ENCODE data around the gene TEX29.

TEX29 gene

DNA sequence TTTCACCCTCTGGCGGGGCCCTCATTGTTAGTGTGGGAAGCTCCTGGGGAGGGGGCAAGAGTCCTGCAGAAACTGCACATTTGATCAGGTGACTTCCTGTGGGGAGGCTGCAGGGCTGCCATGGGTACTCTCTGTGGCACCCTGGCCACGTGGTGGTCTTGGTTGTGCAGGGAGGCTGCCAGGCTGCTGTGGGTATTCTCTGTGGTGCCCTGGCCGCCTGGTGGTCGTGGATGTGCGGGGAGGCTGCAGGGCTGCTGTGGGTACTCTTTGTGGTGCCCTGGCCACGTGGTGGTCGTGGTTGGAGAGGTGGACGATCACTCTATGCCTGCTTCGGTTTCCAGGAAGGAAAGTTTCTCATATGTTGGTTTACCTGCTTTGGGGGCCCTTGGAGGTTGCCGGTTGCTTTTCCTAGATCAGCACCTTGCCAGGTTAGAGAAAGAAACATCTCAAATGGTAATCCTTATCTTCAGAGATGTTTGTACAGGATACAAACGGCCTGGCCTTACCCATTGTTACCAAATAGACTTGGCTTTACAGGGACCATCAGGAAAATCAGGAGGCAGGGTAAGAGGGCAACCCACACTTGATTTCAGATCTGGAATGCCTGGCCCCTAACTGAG, 22.9 kb downstream of the TEX29 start:
- no peak for DNase-seq

DNA sequence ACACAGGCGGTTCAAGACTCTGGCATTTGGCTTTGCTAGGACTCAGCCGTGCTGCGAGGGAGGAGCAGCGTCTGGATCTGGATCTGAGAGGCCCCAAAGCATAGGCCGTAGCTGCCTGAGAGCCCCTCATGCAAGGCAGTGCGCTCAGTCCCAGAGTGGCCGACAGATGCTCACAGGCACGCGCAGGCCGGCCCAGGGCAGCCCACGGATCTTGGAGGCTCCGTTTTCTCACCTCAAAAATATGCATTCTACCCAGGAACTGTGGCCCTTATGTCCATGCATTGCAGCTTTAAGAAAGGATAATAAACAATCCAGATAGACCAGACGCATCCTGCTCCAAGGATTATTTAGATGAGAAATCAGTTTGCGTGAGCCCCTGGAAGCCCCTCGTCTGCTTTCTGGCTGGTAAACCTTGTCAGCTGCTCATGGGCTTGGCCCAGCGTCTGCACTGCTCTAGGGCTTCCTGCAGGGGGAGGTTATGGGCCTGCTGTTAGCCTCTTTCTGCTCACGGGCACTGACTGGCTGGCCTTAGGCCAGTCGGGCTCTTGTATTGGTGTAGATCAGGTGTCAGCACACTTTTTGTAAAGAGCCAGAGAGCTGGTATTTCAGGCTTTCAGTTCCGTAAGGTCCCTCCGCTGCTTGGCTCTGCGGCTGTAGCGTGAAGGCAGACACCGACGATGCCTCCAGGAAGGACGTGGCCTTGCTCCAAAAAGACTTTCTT, 24.2 kb downstream of the TEX29 start:
- peak; percentile 60 for DNase-seq

DNA sequence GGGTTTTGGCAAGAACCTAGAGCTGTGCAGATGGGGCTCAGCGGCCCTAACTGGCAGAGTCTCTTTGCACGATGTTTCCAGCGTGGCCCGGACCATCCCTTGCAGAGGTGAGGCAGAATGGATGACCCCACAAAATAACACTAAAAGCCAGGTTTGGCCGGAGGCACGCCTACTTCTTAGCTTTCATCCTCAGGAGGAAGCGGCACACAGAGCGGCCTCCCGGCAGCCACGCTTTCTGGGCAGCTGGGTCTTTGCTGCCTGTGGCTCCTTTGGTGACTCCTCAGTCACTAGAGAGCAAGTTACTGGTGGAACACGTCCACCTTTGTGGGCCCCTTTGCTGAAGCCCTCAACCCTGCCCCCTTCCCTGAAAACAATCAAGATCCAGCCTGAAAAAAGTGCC, 25.2 kb downstream of the TEX29 start:
- DNase-seq, result no peak

DNA sequence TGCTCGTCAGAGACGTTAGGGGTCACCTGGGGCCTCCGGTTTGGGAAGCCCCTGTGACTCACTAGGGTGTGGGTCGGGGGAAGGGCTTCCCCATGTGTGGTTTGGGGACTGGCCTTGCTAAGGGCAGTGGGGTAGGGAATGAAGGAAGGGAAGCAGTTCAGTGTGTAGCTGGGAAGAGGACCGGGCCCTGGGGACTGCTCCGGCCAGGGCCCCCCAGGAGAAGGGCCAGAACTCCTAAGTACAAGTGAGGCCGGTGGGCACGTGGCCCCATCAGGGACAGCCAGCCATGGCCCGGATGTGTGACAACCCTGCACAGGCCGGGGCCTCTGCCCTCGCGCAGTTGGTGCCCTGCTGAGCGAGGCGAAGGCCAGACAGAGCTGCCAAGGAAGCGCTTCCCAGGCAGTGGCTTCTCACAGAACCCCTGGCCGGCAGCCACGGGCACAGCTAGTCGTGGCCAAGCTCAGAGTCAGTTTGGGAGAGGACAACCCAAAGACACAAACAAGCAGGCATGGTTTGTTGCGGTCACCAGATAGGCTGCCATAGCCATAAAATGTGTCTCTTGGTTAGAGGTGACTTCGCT, 25.7 kb downstream of the TEX29 start:
- DNase-seq, result no peak

DNA sequence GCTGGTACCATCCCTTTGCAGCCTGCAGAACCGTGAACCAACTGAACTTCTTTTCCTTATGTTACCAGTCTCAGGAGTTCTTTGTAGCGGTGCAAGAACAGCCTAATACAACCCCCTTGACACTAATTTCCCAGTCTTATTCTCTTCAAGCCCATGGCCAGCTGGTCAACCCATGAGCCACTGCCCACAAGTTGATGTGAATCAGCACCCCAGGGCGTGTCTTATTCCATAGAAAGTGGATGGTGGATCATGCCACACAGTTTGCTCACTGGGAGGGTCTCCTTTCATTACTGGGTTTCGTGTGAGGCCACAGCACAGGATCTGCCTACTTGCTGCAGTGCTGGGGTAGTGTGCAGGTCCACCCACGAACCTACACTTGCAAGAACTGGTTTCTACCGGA, 27.0 kb downstream of the TEX29 start:
- DNase-seq, result no peak

DNA sequence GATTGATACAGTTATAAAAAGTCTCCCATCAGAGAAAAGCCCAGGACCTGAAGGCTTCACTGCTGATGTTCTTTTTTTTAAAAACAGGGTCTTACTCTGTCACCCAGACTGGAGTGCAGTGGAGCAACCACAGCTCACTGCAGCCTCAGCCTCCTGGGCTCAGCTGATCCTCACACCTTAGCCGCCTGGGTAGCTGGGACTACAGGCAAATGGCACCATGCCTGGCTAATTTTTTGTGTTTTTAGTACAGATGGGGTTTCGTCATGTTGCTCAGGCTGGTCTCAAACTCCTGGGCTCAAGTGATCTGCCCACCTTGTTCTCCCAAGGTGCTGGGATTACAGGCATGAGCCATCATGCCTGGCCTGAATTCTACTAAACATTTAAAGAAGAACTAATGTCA, 33.1 kb downstream of the TEX29 start:
- DNase-seq, result no peak

DNA sequence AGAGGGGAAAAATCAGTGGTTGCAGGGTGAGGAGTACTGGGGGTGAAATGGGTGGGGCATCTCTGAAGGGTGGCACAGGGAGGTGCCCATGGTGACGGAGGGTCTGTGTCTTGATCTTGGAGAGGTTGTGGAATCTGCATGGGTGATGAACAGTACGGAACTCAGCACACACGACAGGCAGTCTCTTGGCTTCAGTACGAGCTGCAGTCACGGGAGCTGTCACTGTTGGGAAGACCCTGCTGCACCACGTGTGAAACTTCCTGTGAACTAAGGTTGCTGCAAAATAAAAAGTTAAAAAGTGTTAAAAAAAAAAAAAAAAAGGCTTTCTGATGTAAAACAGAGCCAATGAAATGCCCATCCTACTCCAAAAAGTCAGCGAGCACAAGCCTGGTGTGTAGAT, 34.3 kb downstream of the TEX29 start:
- DNase-seq, result no peak

DNA sequence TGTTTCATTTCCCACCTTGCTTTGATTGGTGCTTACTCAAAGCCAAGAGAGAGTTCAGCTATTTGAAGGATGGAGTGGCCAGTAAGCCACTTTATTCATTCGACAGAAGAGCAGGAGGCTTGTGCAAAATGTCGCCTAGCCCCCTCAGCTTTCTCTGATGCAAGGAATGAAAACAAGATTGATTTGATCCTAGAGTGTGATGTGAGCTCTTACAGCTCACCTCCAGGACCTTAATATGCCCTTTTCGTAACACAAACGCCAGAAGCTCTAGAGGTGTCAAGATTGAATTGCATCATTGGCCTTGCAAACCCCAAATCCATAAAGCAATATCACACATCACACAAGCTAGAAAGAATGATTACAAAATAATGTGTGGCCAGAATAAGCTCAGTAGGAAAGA, 36.4 kb downstream of the TEX29 start:
- DNase-seq, result no peak

DNA sequence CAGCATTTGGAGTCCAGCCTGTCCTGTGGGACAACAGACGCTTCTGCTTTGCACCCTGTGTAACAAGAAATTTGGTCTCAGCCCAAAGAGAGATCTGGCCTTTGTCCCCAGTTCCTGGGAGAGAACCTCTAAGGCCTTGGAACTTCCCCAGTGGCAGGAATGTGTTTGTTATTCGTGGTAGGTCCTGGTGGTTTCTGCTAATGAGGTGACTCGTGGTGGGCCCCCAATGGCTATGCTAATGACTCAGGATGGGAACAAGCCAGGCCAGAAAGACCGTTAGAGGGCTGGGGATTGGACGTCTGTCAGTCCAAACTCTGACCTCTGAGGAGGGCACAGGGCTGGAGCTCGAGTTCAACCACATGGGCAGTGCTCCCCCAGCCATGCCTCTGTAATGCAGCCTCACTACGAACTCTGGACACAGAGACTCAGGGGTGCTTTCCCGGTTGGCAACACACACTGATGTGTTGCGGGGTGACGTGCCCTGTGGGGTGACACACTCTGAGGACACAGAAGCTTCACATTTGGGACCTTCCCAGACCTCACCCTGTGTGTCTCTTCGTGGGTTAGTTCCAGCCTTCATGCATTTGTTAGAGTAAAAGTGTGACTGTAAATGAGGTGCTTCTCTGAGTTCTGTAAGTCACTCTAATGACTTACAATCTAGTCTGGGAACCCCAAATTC, 38.9 kb downstream of the TEX29 start:
- no peak for DNase-seq

DNA sequence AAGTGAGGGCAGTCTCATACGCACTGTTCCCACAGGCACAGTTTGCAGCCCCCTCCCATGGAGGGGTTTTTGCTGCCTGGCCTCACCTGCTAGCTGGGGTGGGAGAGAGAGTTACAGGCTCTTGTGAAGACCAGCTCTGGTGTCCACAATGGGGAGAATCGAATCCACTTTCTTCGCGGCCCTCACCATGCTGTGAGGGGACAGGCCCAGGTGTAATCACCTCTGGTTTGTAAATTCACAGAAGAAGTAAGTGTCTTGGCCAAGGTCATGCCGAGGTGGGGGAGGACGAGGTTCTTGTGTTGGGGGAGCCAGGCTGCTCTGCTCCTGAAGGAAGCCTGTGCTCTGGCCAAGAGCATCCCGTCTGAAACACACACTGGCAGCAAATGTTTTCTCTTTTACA, 39.5 kb downstream of the TEX29 start:
- no peak for DNase-seq

DNA sequence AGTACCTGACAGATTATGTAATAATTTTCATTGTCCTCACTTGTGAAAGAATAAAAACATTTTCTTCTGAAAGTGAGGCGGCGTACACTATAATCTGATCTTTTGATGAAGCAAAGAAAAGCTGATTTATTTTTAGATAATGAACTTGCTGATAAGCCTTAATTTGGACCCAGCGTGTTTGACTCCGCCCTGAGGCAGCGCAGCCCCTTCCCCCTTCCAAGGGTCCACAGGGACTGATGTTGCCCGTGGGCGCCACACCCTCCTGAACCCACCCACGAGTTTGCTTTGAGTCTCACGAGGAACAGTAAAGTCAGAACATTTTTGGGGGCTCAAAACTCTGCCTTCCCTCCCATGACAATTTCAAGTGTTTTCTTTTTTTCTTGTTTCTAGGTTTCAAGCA, 40.0 kb downstream of the TEX29 start:
- no peak for DNase-seq

DNA sequence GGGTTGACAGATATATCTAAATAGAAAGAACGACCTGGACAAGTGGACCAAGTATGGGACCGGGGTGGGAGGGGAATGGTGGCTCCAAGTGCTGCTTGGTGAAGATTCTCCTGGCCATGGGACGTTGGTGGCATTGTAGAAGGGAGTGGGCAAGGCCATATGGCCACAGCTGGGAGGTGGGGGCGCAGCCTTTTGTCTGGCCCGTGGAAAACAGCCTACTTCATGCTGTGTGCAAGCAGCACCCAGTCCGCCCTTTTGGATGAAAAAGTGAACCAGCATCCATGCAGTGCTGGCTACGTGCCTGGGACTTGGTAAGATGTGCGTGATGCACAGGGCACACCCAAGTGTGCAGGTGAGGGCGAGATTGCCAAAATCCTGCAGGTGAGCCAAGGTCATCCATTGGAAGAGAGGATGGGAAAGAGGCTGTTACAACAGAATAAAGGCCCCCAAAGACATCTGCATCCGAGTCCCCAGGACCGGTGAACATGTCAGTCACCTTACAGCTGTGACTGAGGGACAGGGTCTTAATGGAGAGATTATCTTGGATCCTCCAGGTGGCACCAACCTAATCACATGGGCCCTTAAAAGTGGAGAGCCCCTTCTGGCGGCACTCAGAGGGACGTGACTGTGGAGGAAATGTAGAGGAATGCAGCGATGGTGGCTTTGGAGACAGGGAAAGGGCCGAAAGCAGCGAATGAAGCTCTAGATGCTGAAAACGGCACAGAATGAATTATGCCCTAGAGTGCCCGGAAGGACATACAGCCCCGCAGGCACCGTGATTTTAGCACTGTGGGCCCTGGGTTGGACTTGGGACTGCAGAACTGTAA, 40.8 kb downstream of the TEX29 start:
- DNase-seq, result no peak

DNA sequence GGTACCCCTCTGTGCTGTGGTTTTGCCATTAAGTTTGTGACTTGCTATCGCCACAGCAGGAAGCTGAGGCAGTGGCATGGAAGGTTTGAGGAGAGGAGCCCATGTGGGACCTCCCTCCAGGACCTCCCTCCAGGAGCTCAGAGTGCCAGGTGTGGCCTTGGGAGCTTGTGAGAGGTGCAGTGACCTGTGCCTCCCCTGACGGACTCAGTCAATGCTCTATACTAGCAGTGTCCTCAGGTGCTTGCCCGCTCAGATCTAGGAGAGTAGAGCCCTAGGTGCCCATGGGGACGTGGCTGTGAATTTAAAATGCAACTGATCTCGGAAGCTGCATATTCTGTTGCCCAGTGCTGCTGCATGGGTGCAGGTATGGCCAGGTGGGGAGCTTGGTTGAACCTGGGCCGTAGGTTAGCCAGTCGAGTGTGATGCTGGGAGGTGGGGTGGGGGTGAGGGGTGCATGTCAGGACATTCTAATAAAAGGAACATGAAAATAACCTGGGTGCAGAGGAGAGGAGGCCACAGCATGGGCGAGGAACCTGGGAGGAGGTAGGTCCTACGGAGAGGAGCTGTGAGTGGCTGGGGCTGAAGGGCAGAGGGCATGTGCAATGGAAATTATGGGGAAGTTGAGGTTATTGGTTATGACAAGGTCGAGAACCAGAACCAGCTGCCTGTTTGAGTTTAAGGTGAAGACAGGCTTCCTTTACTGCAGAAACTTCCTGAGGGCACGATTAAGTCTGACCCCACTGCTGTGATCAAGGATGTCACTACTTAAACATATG, 41.6 kb downstream of the TEX29 start:
- no peak for DNase-seq

DNA sequence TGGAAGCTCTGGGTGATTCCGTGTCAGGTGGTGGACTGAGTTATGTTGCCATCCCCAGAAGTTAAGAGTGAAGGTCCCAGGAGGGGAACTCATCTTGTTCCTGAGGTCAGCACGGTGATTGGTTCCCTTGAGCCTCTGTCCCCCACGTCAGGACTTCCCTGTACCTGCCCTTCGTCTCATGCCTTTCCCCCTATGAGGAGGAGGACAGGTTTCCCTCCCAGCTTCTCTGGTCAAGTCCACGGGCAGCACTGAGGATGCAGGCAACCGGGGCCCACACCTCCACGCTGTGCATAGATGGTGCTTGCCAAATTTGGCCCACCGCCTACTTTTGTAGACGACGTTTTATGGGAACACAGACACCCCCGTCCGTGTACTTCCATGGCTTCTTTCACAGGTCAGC, 42.7 kb downstream of the TEX29 start:
- no peak for DNase-seq

DNA sequence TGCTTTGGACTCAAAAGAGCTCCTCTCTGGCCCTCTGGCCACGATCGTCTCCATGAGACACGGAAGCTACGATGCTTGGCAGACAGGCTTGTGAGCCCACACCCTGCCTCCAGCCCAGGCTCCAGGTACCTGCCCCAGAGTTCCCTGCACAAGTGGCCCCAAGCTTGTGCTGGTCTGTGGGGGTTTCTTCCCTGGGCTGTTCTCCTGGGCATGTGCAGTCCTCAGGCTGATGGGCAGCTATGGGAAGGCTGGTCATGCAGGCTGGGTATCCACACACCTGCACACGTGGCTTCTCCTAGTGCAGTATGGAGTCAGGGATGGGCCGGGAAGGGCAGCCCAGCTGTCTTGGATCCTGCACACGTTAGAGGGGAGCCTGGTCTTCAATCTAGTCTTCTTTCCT, 43.1 kb downstream of the TEX29 start:
- DNase-seq, result no peak

DNA sequence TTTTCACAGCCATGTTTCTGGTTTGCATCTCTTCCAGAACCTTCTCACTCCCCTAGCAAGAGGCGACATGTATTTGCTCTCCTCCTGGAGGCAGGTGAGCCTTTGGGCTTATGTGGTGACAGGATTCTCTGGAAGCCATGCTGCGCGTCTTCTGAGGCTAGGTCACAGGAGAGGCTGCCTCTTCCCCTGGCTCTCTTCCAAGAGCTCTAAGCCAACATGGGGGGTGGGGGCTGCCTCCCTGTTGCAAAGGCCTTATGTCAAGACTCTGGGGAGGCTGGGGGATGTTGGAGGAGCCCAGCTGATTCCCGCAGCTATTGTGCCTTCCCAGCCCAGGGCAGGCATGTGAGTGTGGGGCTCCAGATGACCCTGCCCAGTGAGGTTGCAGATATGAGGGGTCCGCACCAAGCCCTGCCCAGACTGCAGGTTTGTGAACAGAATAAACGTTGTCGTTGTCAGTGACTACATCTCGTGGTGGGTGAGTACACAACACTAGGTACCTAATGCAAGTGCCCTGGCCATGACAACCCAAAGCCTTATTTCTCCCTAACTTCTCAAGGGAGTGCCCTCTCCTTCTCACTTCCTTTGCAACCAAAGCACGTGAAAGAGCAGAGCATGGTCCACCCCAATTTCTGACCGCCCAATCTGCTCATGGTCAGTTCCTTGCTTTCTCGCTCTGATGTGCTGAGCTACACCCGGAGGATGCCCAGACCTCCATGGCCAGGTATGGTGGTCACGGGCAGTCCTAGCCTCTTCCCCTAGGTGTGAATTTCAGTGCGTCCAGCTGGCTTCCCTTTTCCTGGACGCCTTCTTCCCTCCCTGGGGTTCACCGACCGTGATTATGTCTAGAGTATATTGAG, 44.9 kb downstream of the TEX29 start:
- DNase-seq, result no peak

DNA sequence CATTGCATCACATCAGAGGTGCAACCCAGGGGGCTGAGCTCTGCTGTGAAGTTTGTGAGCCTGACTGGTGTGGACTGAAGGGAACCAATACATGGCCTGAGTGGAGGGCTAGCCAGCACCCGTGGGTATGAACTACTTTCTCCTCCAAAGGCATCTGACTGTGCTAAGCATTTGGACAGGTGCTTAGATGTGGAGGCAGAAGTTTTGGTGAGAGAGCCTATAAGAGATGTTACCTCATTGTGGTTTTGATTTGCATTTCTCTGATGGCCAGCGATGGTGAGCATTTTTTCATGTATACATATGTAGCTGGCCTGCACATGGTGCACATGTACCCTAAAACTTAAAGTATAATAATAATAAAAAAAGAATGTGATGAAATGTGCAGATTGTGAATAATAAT, 46.9 kb downstream of the TEX29 start:
- DNase-seq, result no peak

DNA sequence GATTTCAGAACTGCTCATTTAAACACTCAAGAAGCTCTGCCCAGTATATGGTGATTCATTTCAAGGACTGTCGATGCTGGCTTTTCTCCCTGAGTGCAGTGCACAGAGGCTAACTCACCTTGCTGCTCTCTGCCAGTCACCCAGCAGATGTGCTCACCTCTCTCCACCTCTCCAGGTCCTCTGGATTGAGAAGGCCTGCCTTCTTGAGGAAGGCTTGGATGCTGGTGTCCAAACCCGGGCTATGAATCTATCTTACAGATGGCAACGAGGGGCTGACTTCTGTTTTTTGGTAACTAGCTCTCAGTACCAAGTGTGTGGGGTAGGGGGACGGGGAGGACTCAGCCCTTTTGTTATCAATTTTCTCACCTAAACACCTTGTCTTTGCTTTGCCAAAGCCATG, 47.6 kb downstream of the TEX29 start:
- DNase-seq, result no peak

DNA sequence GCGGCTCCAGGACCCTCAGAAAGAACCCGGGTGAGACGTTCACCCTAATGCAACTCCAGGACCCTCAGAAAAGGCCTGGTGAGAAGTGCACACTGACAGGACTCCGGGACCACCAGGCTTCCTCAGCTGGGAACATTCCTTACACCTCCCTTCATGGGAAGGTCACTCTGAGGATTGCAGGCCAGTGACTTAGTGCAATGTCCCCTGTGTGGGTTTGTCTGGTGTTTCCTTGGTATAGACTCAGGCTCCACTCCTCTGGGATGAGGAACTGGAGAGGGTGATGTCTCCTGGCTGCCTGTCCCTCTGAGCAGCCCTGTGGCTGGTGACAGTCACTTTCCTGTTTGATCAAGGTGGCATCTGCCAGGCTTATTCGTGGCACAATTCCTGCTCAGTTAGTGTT, 49.7 kb downstream of the TEX29 start:
- DNase-seq, result no peak

DNA sequence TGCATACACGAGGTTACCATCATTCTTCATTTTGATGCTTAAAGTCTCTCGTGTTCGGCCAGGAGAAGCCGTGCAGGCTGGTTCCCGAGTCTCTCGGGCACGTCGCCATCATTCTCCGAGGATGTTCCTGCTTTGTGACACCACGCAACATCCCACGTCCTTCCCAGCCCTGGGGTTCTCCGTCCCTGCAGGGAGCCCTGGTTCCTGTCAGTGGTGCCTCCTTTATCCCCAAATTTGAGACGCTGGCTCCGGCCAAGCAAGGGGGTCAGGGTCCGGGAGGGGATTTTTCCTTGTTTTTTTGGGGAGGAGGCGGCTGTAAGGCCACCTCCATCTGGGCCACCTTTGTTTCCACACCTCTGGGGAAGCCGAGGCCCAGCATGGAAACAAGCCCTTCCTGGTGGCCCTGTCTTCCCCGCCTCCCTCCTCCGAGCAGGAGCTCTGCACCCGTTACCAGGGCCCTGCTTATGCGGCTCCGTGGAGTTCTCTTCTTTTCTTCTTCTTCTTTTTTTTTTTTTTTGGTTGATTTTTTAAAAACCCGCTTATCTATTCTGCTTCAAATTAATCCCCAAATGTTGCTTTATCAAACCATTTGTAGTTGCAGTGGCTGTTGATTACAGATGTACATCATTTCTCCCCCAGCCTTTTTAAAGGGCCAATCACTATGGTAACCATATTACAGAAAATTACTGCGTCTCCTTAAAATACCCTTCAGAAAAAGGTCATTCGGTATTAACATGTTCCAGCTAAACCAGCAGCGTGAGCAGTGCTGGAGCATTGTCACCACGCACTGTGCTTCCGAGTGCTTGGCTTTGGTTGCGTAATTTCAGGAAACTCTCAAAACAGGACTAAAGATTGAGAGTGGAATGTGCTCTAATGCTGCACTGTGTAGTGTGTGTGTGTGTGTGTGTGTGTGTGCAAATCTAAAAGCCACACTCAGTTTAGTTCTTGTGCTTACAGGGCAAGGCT, 50.4 kb downstream of the TEX29 start:
- DNase-seq, result no peak
